H1 (cell line): Measurements from ENCODE around the gene NUBP2. TPM values are rescaled to one million over a fixed set of nuclear protein-coding genes. Genes with fewer than 3 reads are reported as not detected.

Experiments used
- BACH1 ChIP-seq: IDR thresholded peaks from 2 replicates; pipeline ENCODE4 v1.6.1; 2012; ENCODE audit warnings: low read length, improper control_type of control experiment
- KDM1A ChIP-seq: fragments of 200-600, 300-600 bp; sonication (generic); IDR thresholded peaks from 2 replicates; pipeline ENCODE4 v1.7.1; 2016; ENCODE audit warnings: mild to moderate bottlenecking, low read length, borderline replicate concordance
- SIX5 ChIP-seq: IDR thresholded peaks from 2 replicates; pipeline ENCODE4 v1.6.1; 2011; ENCODE audit warnings: mild to moderate bottlenecking, low read depth, low read length
- SUZ12 ChIP-seq: fragments of 200-600 bp; sonication (generic); IDR thresholded peaks from 2 replicates; pipeline ENCODE4 v1.6.1; 2012; ENCODE audit warnings: mild to moderate bottlenecking, inconsistent platforms, low read length, moderate library complexity, mixed read lengths
- polyA plus RNA-seq, 7 experiments: library from polyadenylated mRNA; depleted of rRNA in 3 of 7; stranded (reverse) in 5 of 7; unstranded in 2 of 7; fragments of >200 nt in 5 of 7; fragments of 200-250 nt in 2 of 7; gene quantifications; 1 replicate in 5 of 7; 2 replicates in 1 of 7; 4 replicates in 1 of 7; pipeline versions ENCODE4 v1.2.1 to v1.2.3, GENCODE V29; 2011 to 2013; ENCODE audit warnings: missing spikeins in 2 of 7, mixed read lengths in 2 of 7
- total RNA-seq: library from RNA; stranded (reverse); fragmentation: NEBNext Ultra II Directional; extraction: Animal tissue kit (Norgen Biotek cat#: 25700); gene quantifications from 2 replicates; pipeline ENCODE4 v1.2.1, GENCODE V29; 2021

NUBP2 gene
- total and polyA plus RNA-seq, 2 of the 8 experiments (the other 6 are each of a cell fraction or from before 2014, with no cell fraction given), result 70.3 to 96.9 TPM

- TF ChIP-seq BACH1, result no peak
- TF ChIP-seq SUZ12, result no peak
- no peak for TF ChIP-seq KDM1A
- no peak for TF ChIP-seq SIX5
These were observed 30.8 kb upstream of the NUBP2 start (continued) for GRCh38 chr16:1751946-1752345.
